K562 (cell line): ENCODE data around the gene TMEM63A.

Experiments
- BCLAF1 ChIP-seq, 2 experiments: fragments of 450-650 bp in 1 of 2; IDR thresholded peaks; 2 replicates each; pipeline ENCODE4 v1.6.1; 2011 to 2017; ENCODE audit warnings: low read depth in 2 of 2, antibody characterized with exemption in 1 of 2, borderline replicate concordance in 1 of 2, low read length in 1 of 2, mild to moderate bottlenecking in 1 of 2, mixed read lengths in 1 of 2; ENCODE audit not compliant: control insufficient read depth in 1 of 2
- EZH2 ChIP-seq: IDR thresholded peaks from 2 replicates; pipeline ENCODE4 v1.6.1; 2012; ENCODE audit warnings: low read depth, mild to moderate bottlenecking, inconsistent platforms, low read length, borderline replicate concordance
- HDAC1 ChIP-seq, 2 experiments: fragments of 450-650 bp; IDR thresholded peaks; 2 replicates each; pipeline ENCODE4 v1.6.1; 2016 to 2017; ENCODE audit warnings: inconsistent platforms in 1 of 2, mild to moderate bottlenecking in 1 of 2, moderate library complexity in 1 of 2
- MBD1 ChIP-seq: fragments of 250-450 bp; sonication (Bioruptor Pico); IDR thresholded peaks from 2 replicates; pipeline ENCODE4 v1.8.0; 2022; ENCODE audit warnings: inconsistent platforms
- SRSF9 ChIP-seq: fragments of 200-400 bp; formaldehyde crosslinking; IDR thresholded peaks from 2 replicates; pipeline ENCODE4 v1.6.1; 2017; ENCODE audit warnings: low read depth, low read length, borderline replicate concordance
- TRIM24 ChIP-seq, 2 experiments: fragments of 450-650 bp; IDR thresholded peaks; 2 replicates each; pipeline ENCODE4 v1.6.1; 2016
- ZBTB40 ChIP-seq, 2 experiments: fragments of 450-650 bp in 1 of 2; sonication (generic) in 1 of 2; formaldehyde crosslinking in 1 of 2; IDR thresholded peaks; 2 replicates each; pipeline versions ENCODE4 v1.7.1 to v1.9.0; 2016 to 2022; ENCODE audit warnings: inconsistent platforms in 1 of 2, mild to moderate bottlenecking in 1 of 2, missing genetic modification reagents in 1 of 2

GRCh38 chr1:225835856-225836255 lies 46.3 kb downstream of the TMEM63A start:
- TF ChIP-seq SRSF9: no peak
- TF ChIP-seq ZBTB40 (IDR thresholded peaks at IDR 0.05): no peak
- no peak for TF ChIP-seq ZBTB40 (CRISPR knock-in tag; IDR thresholded peaks at IDR 0.05)
- no peak for TF ChIP-seq TRIM24 (IDR thresholded peaks at IDR 0.05)
- TF ChIP-seq BCLAF1 (IDR thresholded peaks at IDR 0.05; ENCODE audit: borderline replicate concordance in 1 of 2, control insufficient read depth in 1 of 2, low read depth in 2 of 2, low read length in 1 of 2): no peak
- no peak for TF ChIP-seq EZH2
- no peak for TF ChIP-seq HDAC1 (IDR thresholded peaks at IDR 0.05)
- TF ChIP-seq MBD1 (CRISPR knock-in tag): no peak
